IMR-90 (cell line): ENCODE results near the gene ATP4A. TPM values are rescaled to one million over a fixed set of nuclear protein-coding genes. Genes with fewer than 3 reads are reported as not detected.

ENCODE experiments used
- ATAC-seq: fragments of 200-7000 bp; cut with Tn5 transposase; 2 replicates; pipeline ENCODE4 v1.9.1; 2020; ENCODE audit warnings: low read depth, mild to moderate bottlenecking, moderate library complexity
- BruUV-seq: library from RNA; stranded (reverse); fragments of 400-500 nt; replicated peaks from 2 replicates; lab custom pipeline; 2021; lab: Mats Ljungman, UMichigan
- CTCF ChIA-PET: fragments of 300-600 bp; formaldehyde crosslinking; extraction: SDS; loops from one replicate; lab custom pipeline; 2021; ENCODE audit warnings: antibody characterized with exemption; lab: Yijun Ruan, JAX
- POLR2A ChIA-PET: fragments of 300-600 bp; sonication (Branson Sonifier 250); formaldehyde crosslinking; loops from one replicate; lab custom pipeline; 2022; ENCODE audit warnings: antibody characterized with exemption; ENCODE audit not compliant: unreplicated experiment; lab: Charles Lee
- DNase-seq: peaks from one replicate; pipeline ENCODE4 v3.0.0; 2013
- H2AFZ ChIP-seq: replicated peaks from 2 replicates; pipeline ENCODE3; 2013; ENCODE audit warnings: low read length, mild to moderate bottlenecking; ENCODE audit not compliant: poor library complexity
- H2AK5ac ChIP-seq: 2 replicates; pipeline ENCODE4 v1.6.1; 2013; ENCODE audit warnings: low read depth, low read length, inconsistent platforms
- H2AK9ac ChIP-seq: replicated peaks from 2 replicates; pipeline ENCODE3; 2013; ENCODE audit warnings: mild to moderate bottlenecking, low read depth, low read length, moderate library complexity; ENCODE audit not compliant: poor library complexity
- H2BK120ac ChIP-seq: 2 replicates; pipeline ENCODE4 v1.6.1; 2013; ENCODE audit warnings: low read depth, low read length, inconsistent platforms
- H2BK15ac ChIP-seq: 3 replicates; pipeline ENCODE4 v1.6.1; 2013; ENCODE audit warnings: low read depth, low read length, inconsistent platforms
- H2BK20ac ChIP-seq: 2 replicates; pipeline ENCODE4 v1.6.1; 2013; ENCODE audit warnings: low read depth, mild to moderate bottlenecking, inconsistent platforms, low read length, moderate library complexity
- H2BK5ac ChIP-seq: 2 replicates; pipeline ENCODE4 v1.6.1; 2013; ENCODE audit warnings: mild to moderate bottlenecking, low read depth, low read length, inconsistent platforms; ENCODE audit not compliant: poor library complexity, severe bottlenecking
- H3K14ac ChIP-seq: replicated peaks from 2 replicates; pipeline ENCODE4 v1.6.1; 2013; ENCODE audit warnings: low read depth, low read length, inconsistent platforms
- H3K18ac ChIP-seq: 2 replicates; pipeline ENCODE4 v1.6.1; 2013; ENCODE audit warnings: low read depth, low read length, control low read depth
- H3K23ac ChIP-seq: 2 replicates; pipeline ENCODE4 v1.6.1; 2013; ENCODE audit warnings: low read depth, low read length, inconsistent platforms
- H3K27ac ChIP-seq: 2 replicates; pipeline ENCODE4 v1.5.1; 2013; ENCODE audit warnings: mild to moderate bottlenecking, control low read depth, low read length; ENCODE audit not compliant: insufficient read depth
- H3K27me3 ChIP-seq: 2 replicates; pipeline ENCODE4 v1.6.1; 2013; ENCODE audit warnings: low read length; ENCODE audit not compliant: control insufficient read depth, insufficient read depth
- H3K36me3 ChIP-seq: 2 replicates; pipeline ENCODE4 v1.6.1; 2013; ENCODE audit warnings: low read length, mixed read lengths; ENCODE audit not compliant: control insufficient read depth, insufficient read depth
- H3K4ac ChIP-seq: 2 replicates; pipeline ENCODE4 v1.6.1; 2013; ENCODE audit warnings: low read depth, low read length, inconsistent platforms
- H3K4me1 ChIP-seq: 2 replicates; pipeline ENCODE4 v1.6.1; 2013; ENCODE audit warnings: low read length, mixed read lengths; ENCODE audit not compliant: control insufficient read depth, insufficient read depth
- H3K4me2 ChIP-seq: 2 replicates; pipeline ENCODE4 v1.6.1; 2013; ENCODE audit warnings: low read depth, mild to moderate bottlenecking, control low read depth, low read length, moderate library complexity
- H3K4me3 ChIP-seq: 2 replicates; pipeline ENCODE4 v1.5.1; 2013; ENCODE audit warnings: low read depth, mild to moderate bottlenecking, control low read depth, low read length, moderate library complexity; ENCODE audit not compliant: insufficient read depth
- H3K56ac ChIP-seq: 2 replicates; pipeline ENCODE4 v1.6.1; 2013; ENCODE audit warnings: low read length, inconsistent platforms; ENCODE audit not compliant: insufficient read depth; ENCODE audit errors: extremely low read depth
- H3K79me1 ChIP-seq, 2 experiments: 2 replicates each; pipeline ENCODE4 v1.6.1; 2013; ENCODE audit warnings: low read length in 2 of 2, inconsistent platforms in 1 of 2, low read depth in 1 of 2
- H3K9ac ChIP-seq: 2 replicates; pipeline ENCODE4 v1.6.1; 2013; ENCODE audit warnings: low read depth, low read length, control low read depth
- H3K9me1 ChIP-seq: 2 replicates; pipeline ENCODE4 v1.6.1; 2013; ENCODE audit warnings: low read length, inconsistent platforms; ENCODE audit not compliant: insufficient read depth
- H3K9me3 ChIP-seq: 2 replicates; pipeline ENCODE4 v1.6.1; 2013; ENCODE audit warnings: low read length; ENCODE audit not compliant: control insufficient read depth, insufficient read depth
- H4K20me1 ChIP-seq: 2 replicates; pipeline ENCODE4 v1.6.1; 2013; ENCODE audit warnings: low read length, inconsistent platforms; ENCODE audit not compliant: insufficient read depth
- H4K5ac ChIP-seq: 2 replicates; pipeline ENCODE4 v1.6.1; 2013; ENCODE audit warnings: mild to moderate bottlenecking, low read depth, low read length, control low read depth
- H4K8ac ChIP-seq, 2 experiments: 2 replicates each; pipeline ENCODE4 v1.6.1; 2013; ENCODE audit warnings: low read depth in 2 of 2, low read length in 2 of 2, control low read depth in 1 of 2, inconsistent platforms in 1 of 2
- H4K91ac ChIP-seq: 2 replicates; pipeline ENCODE4 v1.6.1; 2013; ENCODE audit warnings: low read depth, low read length, inconsistent platforms; ENCODE audit not compliant: insufficient read depth
- BHLHE40 ChIP-seq: fragments of 150-350 bp; IDR thresholded peaks from 2 replicates; pipeline ENCODE4 v1.6.1; 2016; ENCODE audit warnings: mild to moderate bottlenecking, low read depth, low read length
- FOS ChIP-seq: fragments of 150-350 bp; IDR thresholded peaks from 2 replicates; pipeline ENCODE4 v1.6.1; 2016; ENCODE audit warnings: low read depth, low read length
- MAFK ChIP-seq: IDR thresholded peaks from 2 replicates; pipeline ENCODE4 v1.6.1; 2012; ENCODE audit warnings: low read depth, low read length, improper control_type of control experiment
- MXI1 ChIP-seq: IDR thresholded peaks from 2 replicates; pipeline ENCODE4 v1.6.1; 2012; ENCODE audit warnings: low read depth, mild to moderate bottlenecking, low read length, moderate library complexity, borderline replicate concordance
- RAD21 ChIP-seq: IDR thresholded peaks from 2 replicates; pipeline ENCODE4 v1.6.1; 2012; ENCODE audit warnings: low read length, improper control_type of control experiment
- RCOR1 ChIP-seq: IDR thresholded peaks from 2 replicates; pipeline ENCODE4 v1.6.1; 2012; ENCODE audit warnings: mild to moderate bottlenecking, low read length, improper control_type of control experiment; ENCODE audit not compliant: insufficient replicate concordance
- WGBS, 2 experiments: methylation state at CpG; one replicate each; pipeline versions ENCODE4 v1.1.5 to v1.1.7; 2013; ENCODE audit warnings: missing lambda C conversion rate in 2 of 2; ENCODE audit not compliant: insufficient read length in 1 of 2; ENCODE audit errors: extremely low coverage in 2 of 2; 5-methylcytosine and 5-hydroxymethylcytosine counted together
- dilution Hi-C: fragments of 300-500 bp; cut with HindIII; formaldehyde crosslinking; loops from one replicate; pipeline ENCODE4 v1.14.3; 2018; ENCODE audit warnings: low sequenced_read_pairs; ENCODE audit not compliant: unreplicated experiment
- in situ Hi-C: fragments of 300-500 bp; cut with MboI; formaldehyde crosslinking; loops from 3 replicates; pipeline ENCODE4 v1.14.3; 2019; ENCODE audit warnings: low sequenced_read_pairs, inconsistent platforms, mixed read lengths
- intact Hi-C: fragments of 100-400 bp; cut with micrococcal nuclease; formaldehyde crosslinking; loops from 2 replicates; pipeline ENCODE4 v1.10.0; 2022
- polyA plus RNA-seq, 3 experiments: library from polyadenylated mRNA; depleted of rRNA; stranded (reverse); fragments of >200 nt; gene quantifications; 2 replicates each; pipeline ENCODE4 v1.2.3, GENCODE V29; 2012; ENCODE audit warnings: low replicate concordance in 1 of 3
- total RNA-seq: library from RNA; depleted of rRNA; stranded (reverse); fragments of >200 nt; gene quantifications from 2 replicates; pipeline ENCODE4 v1.2.3, GENCODE V29; 2012
- TF ChIP-seq, protein P1 (sequence below): fragments of 150-350 bp; IDR thresholded peaks from 2 replicates; pipeline ENCODE4 v1.6.1; 2017; ENCODE audit warnings: mild to moderate bottlenecking, antibody characterized with exemption, low read length, low read depth

Gene ATP4A
- total and polyA plus RNA-seq, 2 of the 4 experiments (the other 2 are of a cell fraction) = not detected

DNA sequence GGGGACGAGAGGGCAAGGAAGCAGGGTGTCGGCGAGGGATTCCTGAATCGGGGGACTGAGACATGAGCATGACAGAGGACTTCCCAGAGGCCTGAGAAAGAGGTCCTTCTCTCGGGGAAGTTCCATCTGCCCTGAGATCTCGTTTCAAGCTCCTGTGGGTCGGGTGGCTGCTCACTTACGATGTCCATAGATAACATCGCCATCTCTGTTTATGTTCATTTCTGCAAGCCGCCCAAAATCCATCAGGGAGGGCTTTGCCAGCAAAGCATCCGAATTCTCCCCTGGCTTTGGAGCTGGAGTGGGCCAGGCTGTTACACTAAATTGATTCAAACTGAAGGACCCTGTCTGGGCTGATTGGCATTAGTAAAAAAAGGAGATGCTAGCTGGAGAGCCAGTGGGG lies 55.9 kb downstream of the ATP4A start:
- Histone ChIP-seq H3K4me1 (no peaks in the 10 kb centered on the region; the same call in 1 of the 2 replicates), H2BK20ac (no peak overlapping the region), H3K9me1 (no peaks in the 10 kb centered on the region; the same call in 1 of the 2 replicates), H3K4ac (no peak overlapping the region), H3K27ac (no peak overlapping the region), H4K91ac (no peak overlapping the region), H3K36me3 (no peaks in the 10 kb centered on the region), H3K27me3 (peaks cover 76% of the 10 kb centered on the region), H3K14ac (no peak overlapping the region), H4K8ac (no peak overlapping the region), H3K4me3 (no peak overlapping the region), H3K18ac (no peak overlapping the region), H2BK5ac (no peak overlapping the region), H2AK9ac (no peak overlapping the region), H4K20me1 (no peaks in the 10 kb centered on the region), H3K23ac (no peak overlapping the region), H4K5ac (no peak overlapping the region), H3K79me1 (no peaks in the 10 kb centered on the region), H2BK15ac (no peak overlapping the region), H2AK5ac (no peak overlapping the region), H2BK120ac (no peak overlapping the region), H3K9me3 (no peaks in the 10 kb centered on the region), H3K56ac (no peak overlapping the region), H2AFZ (no peak overlapping the region), H3K9ac (no peak overlapping the region), H3K4me2 (no peak overlapping the region)
- POLR2A ChIA-PET = no interaction called here
- no peak for ATAC-seq
- 0% methylated on average over 3 of the region's 11 CpGs; no CpG with 5 or more reads in 1 of the 2 experiments for WGBS, 2 experiments
- dilution Hi-C loops (no loop called here), in situ Hi-C loops (no loop called here), intact Hi-C loops (no loop called here)
- BruUV-seq = no TSS peak
- TF ChIP-seq, protein P1, sequence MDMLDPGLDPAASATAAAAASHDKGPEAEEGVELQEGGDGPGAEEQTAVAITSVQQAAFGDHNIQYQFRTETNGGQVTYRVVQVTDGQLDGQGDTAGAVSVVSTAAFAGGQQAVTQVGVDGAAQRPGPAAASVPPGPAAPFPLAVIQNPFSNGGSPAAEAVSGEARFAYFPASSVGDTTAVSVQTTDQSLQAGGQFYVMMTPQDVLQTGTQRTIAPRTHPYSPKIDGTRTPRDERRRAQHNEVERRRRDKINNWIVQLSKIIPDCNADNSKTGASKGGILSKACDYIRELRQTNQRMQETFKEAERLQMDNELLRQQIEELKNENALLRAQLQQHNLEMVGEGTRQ = no peak
- no peak for TF ChIP-seq BHLHE40
- no peak for TF ChIP-seq FOS
- TF ChIP-seq MXI1 = no peak
- TF ChIP-seq RCOR1 = no peak
- TF ChIP-seq RAD21 = no peak
- TF ChIP-seq MAFK = no peak
- no peak for DNase-seq
- CTCF ChIA-PET = no interaction called here
